ENCODE measurements around the gene WDR86. TPM values are rescaled to one million over a fixed set of nuclear protein-coding genes. Genes with fewer than 3 reads are reported as not detected.
A peak's percentile ranks its signal among the peaks of the same experiment; 100 is the strongest.

Gene WDR86
- total RNA-seq, 2 donors from 2014 or later, result 8.5 TPM; not detected in 1

GRCh38 chr7:151439855-151440798 lies 30.3 kb upstream of the WDR86 start, which contains the start of gene CRYGN:
Gene CRYGN, minus strand, starts transcription at chr7:151440141. Its CDS starts 224 bp downstream, at chr7:151439917.
- no peak for TF ChIP-seq CTCF (IDR thresholded peaks at IDR 0.05)
- Histone ChIP-seq H3K27ac (peak within 1 kb of the TSS; percentile 21 to 55), H3K36me3 (no peaks in the 10 kb centered on the region), H3K4me3 (peak within 1 kb of the TSS; percentile 45), H3K9me3 (no peaks in the 10 kb centered on the region), H3K4me1 (ENCODE audit: control insufficient read depth in 1 of 2, low read depth in 2 of 2) (peaks cover 38 to 57% of the 10 kb centered on the region in 2 donors), H3K27me3 (replicated peaks; ENCODE audit: insufficient read depth) (no peaks in the 10 kb centered on the region)
- ATAC-seq (ENCODE audit: insufficient number of reproducible peaks, low FRiP score, low read depth) (no peak), DNase-seq (ENCODE audit: low spot score) (no peak)

GRCh38 chr7:151438864-151439601 lies 29.2 kb upstream of the WDR86 start:
- DNase-seq (ENCODE audit: low spot score) (no peak), ATAC-seq (ENCODE audit: insufficient number of reproducible peaks, low FRiP score, low read depth) (no peak)
- Histone ChIP-seq H3K4me1 (ENCODE audit: control insufficient read depth in 1 of 2, low read depth in 2 of 2) (peaks cover 38 to 61% of the 10 kb centered on the region in 2 donors), H3K27me3 (replicated peaks; ENCODE audit: insufficient read depth) (no peaks in the 10 kb centered on the region), H3K9me3 (no peaks in the 10 kb centered on the region), H3K27ac (peak overlapping the region in 1 of 2 donors; percentile 91), H3K36me3 (no peaks in the 10 kb centered on the region), H3K4me3 (no peak overlapping the region)
- no peak for TF ChIP-seq CTCF (IDR thresholded peaks at IDR 0.05)

- DNase-seq (ENCODE audit: low spot score), result no peak
- no peak for TF ChIP-seq CTCF (IDR thresholded peaks at IDR 0.05)
- H3K4me1 ChIP-seq (ENCODE audit: control insufficient read depth in 1 of 2, low read depth in 2 of 2), result peaks cover 38 to 61% of the 10 kb centered on the region in 2 donors
Measured at GRCh38 chr7:151437866-151438516, 28.2 kb upstream of the WDR86 start.

GRCh38 chr7:151437159-151437553 lies 27.3 kb upstream of the WDR86 start:
- no peak for ATAC-seq (ENCODE audit: insufficient number of reproducible peaks, low FRiP score, low read depth)
- no peak overlapping the region for H3K4me3 ChIP-seq
- no peaks in the 10 kb centered on the region for H3K36me3 ChIP-seq
- TF ChIP-seq CTCF (IDR thresholded peaks at IDR 0.05), result no peak
- H3K27ac ChIP-seq, result peak overlapping the region; percentile 27 to 91
- peaks cover 38 to 59% of the 10 kb centered on the region in 2 donors for H3K4me1 ChIP-seq (ENCODE audit: control insufficient read depth in 1 of 2, low read depth in 2 of 2)
- DNase-seq (ENCODE audit: low spot score), result no peak
- H3K27me3 ChIP-seq (replicated peaks; ENCODE audit: insufficient read depth), result no peaks in the 10 kb centered on the region
- H3K9me3 ChIP-seq, result no peaks in the 10 kb centered on the region

More at GRCh38 chr7:151437866-151438516, 28.2 kb upstream of the WDR86 start:
- Histone ChIP-seq H3K27ac (peak overlapping the region; percentile 27 to 91), H3K4me3 (no peak overlapping the region), H3K27me3 (replicated peaks; ENCODE audit: insufficient read depth) (no peaks in the 10 kb centered on the region), H3K36me3 (no peaks in the 10 kb centered on the region), H3K9me3 (no peaks in the 10 kb centered on the region)
- ATAC-seq (ENCODE audit: insufficient number of reproducible peaks, low FRiP score, low read depth), result no peak
